Left cardiac atrium (tissue), 4 donors: ENCODE measurements around the gene STIL. TPM values are rescaled to one million over a fixed set of nuclear protein-coding genes. Genes with fewer than 3 reads are reported as not detected.
"Not testable (repeated sequence)": the region's sequence is repeated elsewhere in the genome, so short reads cannot be mapped to it uniquely, and the experiment has no call there.

Experiments used
- ATAC-seq, 2 donors: fragments of 200-7000 bp; cut with Tn5 transposase; one replicate each; pipeline ENCODE4 v1.9.1; 2020; ENCODE audit warnings: mild to moderate bottlenecking in 2 of 2, moderate library complexity in 2 of 2
- DNase-seq: peaks from one replicate; pipeline ENCODE4 v3.0.0-alpha.2; 2020
- intact Hi-C, 2 donors: fragments of 100-400 bp; cut with DNase I; formaldehyde crosslinking; loops; one replicate each; pipeline versions ENCODE4 v1.14.1 to v1.15.1; 2022 to 2023
- total RNA-seq, 2 donors: library from RNA; stranded (reverse); fragmentation: NEBNext Ultra II Directional; extraction: Animal tissue kit (Norgen Biotek cat#: 25700); gene quantifications; one replicate each; pipeline ENCODE4 v1.2.1, GENCODE V29; 2021
- donor health status: DM: no; HTN: yes; CAD: no.
- donor health status: DM: no; HTN: yes; CAD: no; lungs with severe emphysema.
- donor health status: DM: yes; HTN: yes; CAD: no.
- donor health status: Dilated cardiomyopathy.

STIL gene
- total RNA-seq, 2 donors from 2014 or later: 0.81 to 1.4 TPM

DNA sequence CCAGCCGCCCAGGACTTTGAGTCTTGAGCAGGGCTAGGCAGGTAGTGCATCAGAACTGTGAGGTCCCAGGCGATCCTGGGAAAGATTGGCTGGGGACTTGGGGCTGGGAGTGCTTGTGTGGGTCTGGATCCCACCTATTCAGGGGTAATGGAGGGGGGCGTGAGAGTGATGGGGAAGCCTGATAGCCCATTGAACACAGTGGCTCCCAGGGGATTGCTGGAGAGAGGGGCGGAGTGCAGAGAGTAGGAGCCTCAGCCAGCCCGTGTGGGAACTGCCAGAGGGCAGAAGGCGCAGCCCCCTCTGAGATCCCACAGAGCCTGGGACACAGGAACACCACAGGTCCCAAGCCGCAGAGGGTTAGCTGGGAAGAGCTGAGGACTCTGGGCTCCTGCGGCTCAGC is 104.9 kb downstream of the STIL start:
- ATAC-seq (no peak), DNase-seq (no peak)
- intact Hi-C loops: no loop called here

- DNase-seq (no peak), ATAC-seq (no peak)
- intact Hi-C loops: no loop called here
Observed at GRCh38 chr1:47208374-47208850, 105.5 kb downstream of the STIL start.

GRCh38 chr1:47207803-47208373 is 106.1 kb downstream of the STIL start:
- no peak for ATAC-seq
- DNase-seq: no peak
- intact Hi-C loops: no loop called here

GRCh38 chr1:47205918-47206317 is 108.0 kb downstream of the STIL start:
- intact Hi-C loops: no loop called here
- no peak for DNase-seq
- no peak for ATAC-seq

- DNase-seq, ATAC-seq, intact Hi-C loops: not testable (repeated sequence)
Observed at GRCh38 chr1:47203504-47203903, 110.4 kb downstream of the STIL start.

DNA sequence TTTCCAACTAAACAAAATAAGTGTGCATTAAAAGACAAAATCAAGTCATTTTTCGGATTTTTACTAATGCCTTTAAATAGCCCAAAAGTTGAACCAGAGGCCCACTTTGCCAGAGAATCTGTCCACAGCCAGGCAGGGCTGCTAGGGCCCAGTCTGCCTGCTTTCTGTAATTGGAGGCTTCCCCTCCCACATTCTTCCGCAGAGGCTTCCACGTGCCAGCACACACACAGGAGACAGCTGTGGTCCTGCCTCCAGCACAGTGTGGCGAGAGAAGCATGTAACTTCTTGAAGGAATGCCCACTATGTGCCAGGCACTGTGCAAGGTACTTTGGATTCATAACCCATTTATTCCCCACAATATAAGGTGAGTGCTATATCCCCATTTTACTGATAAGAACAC is 112.8 kb downstream of the STIL start:
- intact Hi-C loops: no loop called here
- ATAC-seq: no peak

More for the DNA sequence above, 112.8 kb downstream of the STIL start:
- no peak for DNase-seq

Other genes starting within 250 kb of the STIL start
- 1 to 10 TPM in 1 of 2 donors, under 1 TPM in 1; 0.29 to 1.1 TPM for gene CYP4Z1, start 246.9 kb downstream of the STIL start, total RNA-seq
- not detected for gene CYP4A22, start 176.7 kb downstream of the STIL start, total RNA-seq
- 1 to 10 TPM; 1.6 to 1.9 TPM for gene PDZK1IP1, start 124.1 kb downstream of the STIL start, total RNA-seq
- 1 to 10 TPM; 4.0 to 5.1 TPM for gene TAL1, start 81.9 kb downstream of the STIL start, total RNA-seq
- 10 to 100 TPM; 77.9 to 92.7 TPM for gene CMPK1, start 19.6 kb upstream of the STIL start, total RNA-seq
- not detected for gene FOXE3, start 102.1 kb upstream of the STIL start, total RNA-seq
- gene FOXD2, start 123.9 kb upstream of the STIL start, total RNA-seq: under 1 TPM; 0.06 to 0.08 TPM